DMS79 treated with DMSO at 0.1 percent for 48 hours (cell line): ENCODE results near the gene MYOT.
"Not testable (repeated sequence)": the region's sequence is repeated elsewhere in the genome, so short reads cannot be mapped to it uniquely, and the experiment has no call there.

Experiments
- DNase-seq: peaks from one replicate; lab custom pipeline; 2025; lab: John Stamatoyannopoulos, UW

The MYOT gene

GRCh38 chr5:137867664-137868063, at the start of gene MYOT:
MYOT (plus strand) TSS chr5:137867860; CDS start chr5:137870652, 2,792 bp downstream.
- no peak for DNase-seq

GRCh38 chr5:137819766-137820165, 47.9 kb upstream of the MYOT start:
- no peak for DNase-seq

- DNase-seq, result no peak
Measured at GRCh38 chr5:137822158-137822764, 45.4 kb upstream of the MYOT start.

- no peak for DNase-seq
Measured at GRCh38 chr5:137822984-137823383, 44.7 kb upstream of the MYOT start.

- no peak for DNase-seq
Measured at GRCh38 chr5:137825165-137825564, 42.5 kb upstream of the MYOT start.

GRCh38 chr5:137826067-137826466, 41.6 kb upstream of the MYOT start:
- no peak for DNase-seq

GRCh38 chr5:137828180-137828579, 39.5 kb upstream of the MYOT start:
- no peak for DNase-seq

- no peak for DNase-seq
Measured at GRCh38 chr5:137828664-137829063, 39.0 kb upstream of the MYOT start.

GRCh38 chr5:137831105-137831504, 36.6 kb upstream of the MYOT start:
- no peak for DNase-seq

GRCh38 chr5:137831526-137831925, 36.1 kb upstream of the MYOT start:
- DNase-seq, result no peak

- DNase-seq, result no peak
Measured at GRCh38 chr5:137832416-137832815, 35.2 kb upstream of the MYOT start.

GRCh38 chr5:137833463-137833862, 34.2 kb upstream of the MYOT start:
- DNase-seq, result no peak

GRCh38 chr5:137834498-137835049, 33.1 kb upstream of the MYOT start:
- no peak for DNase-seq

GRCh38 chr5:137836298-137836697, 31.4 kb upstream of the MYOT start:
- no peak for DNase-seq

GRCh38 chr5:137836997-137837396, 30.7 kb upstream of the MYOT start:
- no peak for DNase-seq

GRCh38 chr5:137837491-137838394, 29.9 kb upstream of the MYOT start:
- DNase-seq, result no peak

- no peak for DNase-seq
Measured at GRCh38 chr5:137838976-137839375, 28.7 kb upstream of the MYOT start.

- no peak for DNase-seq
Measured at GRCh38 chr5:137842296-137842695, 25.4 kb upstream of the MYOT start.

GRCh38 chr5:137843676-137844299, 23.9 kb upstream of the MYOT start:
- DNase-seq, result no peak

GRCh38 chr5:137845472-137845871, 22.2 kb upstream of the MYOT start:
- no peak for DNase-seq

- no peak for DNase-seq
Measured at GRCh38 chr5:137847687-137848086, 20.0 kb upstream of the MYOT start.

GRCh38 chr5:137853165-137853564, 14.5 kb upstream of the MYOT start:
- DNase-seq, result not testable (repeated sequence)

- no peak for DNase-seq
Measured at GRCh38 chr5:137856201-137856600, 11.5 kb upstream of the MYOT start.
